CD4-positive, alpha-beta T cell (primary cell): ENCODE measurements around the gene NOL3. TPM values are rescaled to one million over a fixed set of nuclear protein-coding genes. Genes with fewer than 3 reads are reported as not detected.

Experiments
- ATAC-seq: fragments of 200-7000 bp; cut with Tn5 transposase; one replicate; pipeline ENCODE4 v1.10.0; 2022; ENCODE audit warnings: mild to moderate bottlenecking; ENCODE audit not compliant: poor library complexity
- CTCF ChIA-PET: fragments of 350-600 bp; sonication (Branson Sonifier 250); formaldehyde crosslinking; loops from one replicate; lab custom pipeline; 2021; ENCODE audit warnings: antibody characterized with exemption, inconsistent platforms; lab: Charles Lee
- POLR2A ChIA-PET: fragments of 350-600 bp; sonication (Branson Sonifier 250); formaldehyde crosslinking; loops from one replicate; lab custom pipeline; 2021; ENCODE audit warnings: antibody characterized with exemption, inconsistent platforms; lab: Charles Lee
- DNase-seq, 14 experiments: peaks; one replicate each; pipeline ENCODE4 v3.0.0-alpha.2; 2013 to 2020; ENCODE audit warnings: mixed read lengths in 2 of 14
- H3K27ac ChIP-seq, 2 donors: one replicate each; pipeline versions ENCODE4 v1.5.1 to v1.7.0; 2013; ENCODE audit warnings: low read length in 2 of 2, low read depth in 1 of 2, mild to moderate bottlenecking in 1 of 2
- H3K27me3 ChIP-seq, 2 experiments: 1 replicate in 1 of 2; 2 replicates in 1 of 2; pipeline versions ENCODE4 v1.6.1 to v1.7.0; 2013; ENCODE audit warnings: low read length in 2 of 2, control low read depth in 1 of 2, mild to moderate bottlenecking in 1 of 2, moderate library complexity in 1 of 2; ENCODE audit not compliant: insufficient read depth in 2 of 2, control insufficient read depth in 1 of 2
- H3K36me3 ChIP-seq: one replicate; pipeline ENCODE4 v1.6.1; 2013; ENCODE audit warnings: low read length, control low read depth; ENCODE audit not compliant: insufficient read depth
- H3K4me1 ChIP-seq: one replicate; pipeline ENCODE4 v1.6.1; 2013; ENCODE audit warnings: low read length, control low read depth; ENCODE audit not compliant: insufficient read depth
- H3K4me3 ChIP-seq: one replicate; pipeline ENCODE4 v1.5.1; 2013; ENCODE audit warnings: mild to moderate bottlenecking, low read length, moderate library complexity
- H3K9me3 ChIP-seq, 2 experiments: 1 replicate in 1 of 2; 2 replicates in 1 of 2; pipeline versions ENCODE4 v1.6.1 to v1.7.0; 2013; ENCODE audit warnings: low read length in 2 of 2, mild to moderate bottlenecking in 2 of 2, control low read depth in 1 of 2, moderate library complexity in 1 of 2; ENCODE audit not compliant: control insufficient read depth in 1 of 2, insufficient read depth in 1 of 2
- H3K27ac Mint-ChIP-seq: one replicate; pipeline ENCODE4 v1.8.0; 2020; ENCODE audit warnings: mixed read lengths
- H3K27me3 Mint-ChIP-seq: one replicate; pipeline ENCODE4 v1.8.0; 2021; ENCODE audit warnings: mixed read lengths
- H3K36me3 Mint-ChIP-seq: one replicate; pipeline ENCODE4 v1.8.0; 2021; ENCODE audit warnings: low read depth, mixed read lengths
- H3K4me1 Mint-ChIP-seq: one replicate; pipeline ENCODE4 v1.8.0; 2021; ENCODE audit warnings: low read depth, mixed read lengths
- H3K4me3 Mint-ChIP-seq: one replicate; pipeline ENCODE4 v1.8.0; 2020; ENCODE audit warnings: mild to moderate bottlenecking, mixed read lengths
- H3K9me3 Mint-ChIP-seq: one replicate; pipeline ENCODE4 v1.8.0; 2020; ENCODE audit warnings: mixed read lengths
- CTCF ChIP-seq: fragments of 200-600 bp; IDR thresholded peaks from one replicate; pipeline ENCODE4 v1.8.0; 2022; ENCODE audit warnings: antibody characterized with exemption, mild to moderate bottlenecking
- intact Hi-C, 2 experiments: fragments of 100-400 bp; cut with DNase I in 1 of 2; cut with micrococcal nuclease in 1 of 2; formaldehyde crosslinking; loops; one replicate each; pipeline versions ENCODE4 v1.15.1 to v1.9.0; 2023 to 2025; cut with DNase I, micrococcal nuclease
- total RNA-seq, 174 experiments: library from RNA in 2 of 174; stranded (reverse) in 2 of 174; gene quantifications; one replicate each; pipeline ENCODE4 v1.2.3 and lab custom pipeline; 2021 to 2026

The NOL3 gene
- total RNA-seq, 2 experiments from 2014 or later = 1.1 to 1.2 TPM

GRCh38 chr16:67148221-67148620 lies 22.1 kb upstream of the NOL3 start:
- ATAC-seq = no peak
- H3K27me3 ChIP-seq = no peaks in the 10 kb centered on the region
- Mint-ChIP-seq H3K4me1 (peaks cover 16% of the 10 kb centered on the region), H3K36me3 (peaks cover 55% of the 10 kb centered on the region), H3K9me3 (no peaks in the 10 kb centered on the region), H3K27me3 (peaks cover 14% of the 10 kb centered on the region), H3K4me3 (peak overlapping the region; percentile 25), H3K27ac (no peak overlapping the region)
- H3K9me3 ChIP-seq = peaks cover 0 to 7% of the 10 kb centered on the region in 2 experiments
- H3K4me1 ChIP-seq = peaks cover 28% of the 10 kb centered on the region
- no peak overlapping the region for H3K4me3 ChIP-seq
- TF ChIP-seq CTCF = no peak
- peaks cover 48% of the 10 kb centered on the region for H3K36me3 ChIP-seq
- CTCF ChIA-PET = no interaction called here
- POLR2A ChIA-PET = no interaction called here
- no peak overlapping the region for H3K27ac ChIP-seq
- DNase-seq = no peak
- intact Hi-C loops = loop anchor here in 1 of 2 experiments (10.0 kb wide), 1 partner anchor 307 kb away; no protein-coding TSS in a partner anchor

GRCh38 chr16:67148656-67149275 lies 21.6 kb upstream of the NOL3 start:
- ATAC-seq (no peak), DNase-seq (no peak)
- no peak for TF ChIP-seq CTCF
- CTCF ChIA-PET = no interaction called here
- Histone ChIP-seq H3K36me3 (peaks cover 44% of the 10 kb centered on the region), H3K9me3 (peaks cover 0 to 7% of the 10 kb centered on the region in 2 experiments), H3K4me3 (no peak overlapping the region), H3K4me1 (peaks cover 31% of the 10 kb centered on the region), H3K27ac (no peak overlapping the region), H3K27me3 (no peaks in the 10 kb centered on the region)
- Mint-ChIP-seq H3K36me3 (peaks cover 50% of the 10 kb centered on the region), H3K27ac (no peak overlapping the region), H3K27me3 (peaks cover 14% of the 10 kb centered on the region), H3K4me3 (peak overlapping the region; percentile 51), H3K4me1 (peaks cover 16% of the 10 kb centered on the region), H3K9me3 (no peaks in the 10 kb centered on the region)
- intact Hi-C loops = loop anchor here in 1 of 2 experiments (10.0 kb wide), 1 partner anchor 306 kb away; no protein-coding TSS in a partner anchor
- POLR2A ChIA-PET = interaction anchor here (3.0 kb wide), 1 partner anchor 11 kb away, joined by 29 read pairs; the partner anchor contains the start of genes FBXL8 and TRADD

GRCh38 chr16:67149276-67150046 lies 20.9 kb upstream of the NOL3 start:
- Histone ChIP-seq H3K9me3 (peaks cover 0 to 7% of the 10 kb centered on the region in 2 experiments), H3K4me3 (no peak overlapping the region), H3K4me1 (peaks cover 37% of the 10 kb centered on the region), H3K27ac (no peak overlapping the region), H3K36me3 (peaks cover 38% of the 10 kb centered on the region), H3K27me3 (no peaks in the 10 kb centered on the region)
- no peak overlapping the region for H3K27ac Mint-ChIP-seq
- no peak overlapping the region for H3K4me3 Mint-ChIP-seq
- ATAC-seq = no peak
- peak; percentile 16 for TF ChIP-seq CTCF
- H3K36me3 Mint-ChIP-seq = peaks cover 45% of the 10 kb centered on the region
- peaks cover 16% of the 10 kb centered on the region for H3K4me1 Mint-ChIP-seq
- intact Hi-C loops = loop anchor here in 1 of 2 experiments (10.0 kb wide), 1 partner anchor 305 kb away; no protein-coding TSS in a partner anchor
- ChIA-PET CTCF (no interaction called here), POLR2A (interaction anchor here (3.0 kb wide), 1 partner anchor 10 kb away, joined by 29 read pairs; the partner anchor contains the start of genes FBXL8 and TRADD)
- H3K27me3 Mint-ChIP-seq = peaks cover 14% of the 10 kb centered on the region
- no peaks in the 10 kb centered on the region for H3K9me3 Mint-ChIP-seq
- no peak for DNase-seq
